Glutamatergic neuron (in vitro differentiated cells): ENCODE results near the gene NBEAL2. TPM values are rescaled to one million over a fixed set of nuclear protein-coding genes. Genes with fewer than 3 reads are reported as not detected.

Experiments used
- DNase-seq: peaks from one replicate; pipeline ENCODE4 v3.0.0; 2022
- H3K27ac Mint-ChIP-seq: one replicate; pipeline ENCODE4 v1.8.0; 2020; ENCODE audit warnings: mild to moderate bottlenecking, mixed read lengths, inconsistent platforms; ENCODE audit not compliant: unreplicated experiment
- H3K27me3 Mint-ChIP-seq: one replicate; pipeline ENCODE4 v1.8.0; 2020; ENCODE audit warnings: mild to moderate bottlenecking, moderate library complexity, mixed read lengths, inconsistent platforms; ENCODE audit not compliant: unreplicated experiment
- H3K36me3 Mint-ChIP-seq: one replicate; pipeline ENCODE4 v1.8.0; 2020; ENCODE audit warnings: mild to moderate bottlenecking, mixed read lengths, inconsistent platforms; ENCODE audit not compliant: unreplicated experiment
- H3K4me1 Mint-ChIP-seq: one replicate; pipeline ENCODE4 v1.8.0; 2020; ENCODE audit warnings: mild to moderate bottlenecking, low read depth, mixed read lengths, inconsistent platforms; ENCODE audit not compliant: unreplicated experiment
- H3K4me3 Mint-ChIP-seq: one replicate; pipeline ENCODE4 v1.8.0; 2020; ENCODE audit warnings: mild to moderate bottlenecking, mixed read lengths, inconsistent platforms; ENCODE audit not compliant: unreplicated experiment
- H3K9me3 Mint-ChIP-seq: one replicate; pipeline ENCODE4 v1.8.0; 2020; ENCODE audit warnings: mild to moderate bottlenecking, moderate library complexity, mixed read lengths, inconsistent platforms; ENCODE audit not compliant: unreplicated experiment
- total RNA-seq: library from RNA; stranded (reverse); fragmentation: NEBNext Ultra II Directional; extraction: Animal tissue kit (Norgen Biotek cat#: 25700); gene quantifications from one replicate; pipeline ENCODE4 v1.2.1, GENCODE V29; 2021; ENCODE audit not compliant: unreplicated experiment
- TF ChIP-seq, protein P1 (sequence below): fragments of 200-600 bp; sonication (generic); IDR thresholded peaks from one replicate; pipeline ENCODE4 v1.5.0; 2021; ENCODE audit not compliant: partially characterized antibody, unreplicated experiment

NBEAL2 gene
- total RNA-seq, 1 donor from 2014 or later: 38.0 TPM

GRCh38 chr3:46946856-46947545, 32.5 kb upstream of the NBEAL2 start:
- Mint-ChIP-seq H3K27me3 (peaks cover 5% of the 10 kb centered on the region), H3K4me3 (no peak overlapping the region), H3K9me3 (peaks cover 11% of the 10 kb centered on the region), H3K36me3 (peaks cover 11% of the 10 kb centered on the region), H3K27ac (no peak overlapping the region), H3K4me1 (peaks cover 36% of the 10 kb centered on the region)
- no peak for DNase-seq
- TF ChIP-seq, protein P1, sequence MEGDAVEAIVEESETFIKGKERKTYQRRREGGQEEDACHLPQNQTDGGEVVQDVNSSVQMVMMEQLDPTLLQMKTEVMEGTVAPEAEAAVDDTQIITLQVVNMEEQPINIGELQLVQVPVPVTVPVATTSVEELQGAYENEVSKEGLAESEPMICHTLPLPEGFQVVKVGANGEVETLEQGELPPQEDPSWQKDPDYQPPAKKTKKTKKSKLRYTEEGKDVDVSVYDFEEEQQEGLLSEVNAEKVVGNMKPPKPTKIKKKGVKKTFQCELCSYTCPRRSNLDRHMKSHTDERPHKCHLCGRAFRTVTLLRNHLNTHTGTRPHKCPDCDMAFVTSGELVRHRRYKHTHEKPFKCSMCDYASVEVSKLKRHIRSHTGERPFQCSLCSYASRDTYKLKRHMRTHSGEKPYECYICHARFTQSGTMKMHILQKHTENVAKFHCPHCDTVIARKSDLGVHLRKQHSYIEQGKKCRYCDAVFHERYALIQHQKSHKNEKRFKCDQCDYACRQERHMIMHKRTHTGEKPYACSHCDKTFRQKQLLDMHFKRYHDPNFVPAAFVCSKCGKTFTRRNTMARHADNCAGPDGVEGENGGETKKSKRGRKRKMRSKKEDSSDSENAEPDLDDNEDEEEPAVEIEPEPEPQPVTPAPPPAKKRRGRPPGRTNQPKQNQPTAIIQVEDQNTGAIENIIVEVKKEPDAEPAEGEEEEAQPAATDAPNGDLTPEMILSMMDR: no peak

DNA sequence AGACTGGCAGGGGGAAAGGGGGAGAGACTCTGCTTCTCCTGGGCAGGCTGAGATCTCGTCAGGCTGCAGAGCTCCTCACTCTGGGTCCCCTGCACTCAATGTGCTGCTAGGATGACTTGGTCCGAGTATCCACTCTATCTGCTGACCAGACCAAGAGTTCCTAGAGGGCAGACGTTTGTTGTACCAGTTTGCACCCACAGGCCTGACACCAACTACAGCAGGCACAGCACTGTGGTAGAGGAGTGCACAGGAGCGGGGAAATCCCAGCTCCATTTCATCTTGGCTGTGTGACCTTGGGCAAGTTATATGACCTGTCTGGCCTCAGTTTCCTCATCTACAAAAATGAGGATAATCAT, 31.9 kb upstream of the NBEAL2 start:
- H3K27me3 Mint-ChIP-seq: peaks cover 4% of the 10 kb centered on the region

GRCh38 chr3:46947981-46948791, 31.3 kb upstream of the NBEAL2 start:
- Mint-ChIP-seq H3K36me3 (peaks cover 11% of the 10 kb centered on the region), H3K9me3 (peaks cover 11% of the 10 kb centered on the region), H3K4me1 (peaks cover 44% of the 10 kb centered on the region), H3K27ac (peak overlapping the region; percentile 88), H3K27me3 (peaks cover 3% of the 10 kb centered on the region), H3K4me3 (peak overlapping the region; percentile 67)
- TF ChIP-seq, protein P1: no peak
- DNase-seq: no peak

More for the DNA sequence above, 31.9 kb upstream of the NBEAL2 start:
- peaks cover 11% of the 10 kb centered on the region for H3K36me3 Mint-ChIP-seq
- no peak overlapping the region for H3K27ac Mint-ChIP-seq
- peaks cover 11% of the 10 kb centered on the region for H3K9me3 Mint-ChIP-seq
- peaks cover 39% of the 10 kb centered on the region for H3K4me1 Mint-ChIP-seq
- DNase-seq: no peak
- TF ChIP-seq, protein P1: no peak
- H3K4me3 Mint-ChIP-seq: peak overlapping the region; percentile 57

- H3K4me3 Mint-ChIP-seq: no peak overlapping the region
- H3K4me1 Mint-ChIP-seq: peaks cover 44% of the 10 kb centered on the region
- DNase-seq: peak; percentile 10
- H3K27me3 Mint-ChIP-seq: peaks cover 3% of the 10 kb centered on the region
- TF ChIP-seq, protein P1: no peak
- H3K27ac Mint-ChIP-seq: peak overlapping the region; percentile 70
- H3K9me3 Mint-ChIP-seq: peaks cover 15% of the 10 kb centered on the region
- peaks cover 11% of the 10 kb centered on the region for H3K36me3 Mint-ChIP-seq
Observed at GRCh38 chr3:46948830-46949671, 30.4 kb upstream of the NBEAL2 start.
